Stimulated activated CD8-positive, alpha-beta memory T cell treated with anti-CD3 and anti-CD28 coated beads, Interleukin-7, amount 100 ng/mL, for 24 hours (primary cell): ENCODE measurements around the gene GJB6.

ENCODE experiments used
- DNase-seq: peaks from one replicate; pipeline ENCODE4 v3.0.0-alpha.2; 2020; ENCODE audit warnings: low read depth

Gene GJB6

DNA sequence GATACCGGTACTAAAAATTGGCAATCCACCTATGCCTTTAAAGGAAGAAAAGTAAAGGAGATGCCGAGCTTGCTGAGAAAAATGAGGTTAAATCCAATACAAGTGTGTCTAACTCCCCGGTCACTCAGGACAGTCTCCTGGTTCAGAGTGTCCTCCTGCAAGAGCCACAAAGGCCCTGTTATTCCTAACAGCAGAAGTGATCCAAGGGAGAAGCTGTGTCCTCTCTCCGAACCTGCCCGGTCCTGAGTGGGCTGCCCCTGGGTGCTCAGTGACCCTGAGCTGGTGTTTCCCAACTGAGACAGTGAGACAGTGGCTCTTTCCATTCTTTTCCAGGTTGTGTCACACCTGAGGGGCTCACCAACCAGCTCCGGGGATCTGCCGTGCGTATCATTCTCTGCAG is 4.8 kb downstream of the GJB6 start:
- no peak for DNase-seq

DNA sequence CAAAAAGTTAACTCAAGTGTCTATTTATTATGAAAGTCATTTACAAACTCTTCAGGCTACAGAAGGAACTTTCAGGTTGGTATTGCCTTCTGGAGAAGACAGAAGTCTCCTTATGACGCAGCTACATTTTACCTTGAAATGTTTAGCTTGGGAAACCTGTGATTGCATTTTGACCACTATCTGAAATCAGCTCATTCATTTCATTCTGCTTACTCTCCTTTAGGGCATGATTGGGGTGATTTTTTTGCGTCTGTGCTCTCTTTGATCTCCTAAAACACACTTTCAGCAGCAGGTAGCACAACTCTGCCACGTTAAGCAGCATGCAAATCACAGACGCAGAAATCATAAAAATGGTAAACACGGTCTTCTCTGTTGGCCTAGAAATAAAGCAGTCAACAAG is 9.6 kb downstream of the GJB6 start:
- no peak for DNase-seq

DNA sequence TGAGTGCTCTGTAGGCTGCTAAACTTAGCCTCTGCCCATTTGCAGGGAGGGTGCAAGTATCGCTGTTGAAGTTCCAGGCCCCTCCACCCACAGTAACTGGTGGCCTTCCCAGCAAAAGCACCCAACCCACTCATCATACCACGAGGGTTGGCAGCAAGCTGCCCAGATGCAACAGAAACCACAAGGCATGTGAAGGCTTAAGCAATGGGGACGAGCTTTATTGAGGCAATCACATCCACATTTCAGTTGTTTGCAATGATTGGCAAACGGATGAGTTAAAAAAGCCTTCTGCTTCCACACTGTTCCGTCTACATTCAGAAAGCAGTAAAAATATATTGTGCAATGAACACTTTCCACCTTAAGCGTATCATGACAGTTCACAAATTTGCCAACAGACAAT is 10.3 kb downstream of the GJB6 start:
- no peak for DNase-seq

DNA sequence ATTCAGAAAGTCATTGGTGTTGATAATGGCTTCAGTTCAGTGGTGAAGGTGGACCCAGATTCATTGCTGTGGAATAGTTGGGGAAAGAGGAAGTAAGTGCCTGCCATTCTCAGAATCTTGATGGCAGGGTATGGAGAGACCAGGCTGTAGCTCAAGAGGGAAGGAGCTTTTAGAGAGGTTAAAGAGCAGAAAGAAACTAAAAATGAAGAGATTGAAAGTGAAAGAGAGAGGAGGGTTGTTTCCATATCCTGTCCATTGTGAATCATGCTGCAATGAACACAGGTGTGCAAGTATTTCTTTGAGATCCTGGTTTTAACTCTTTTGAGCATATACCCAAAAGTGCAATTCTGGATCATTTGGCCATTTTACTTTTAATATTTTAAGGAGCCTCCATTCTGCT is 12.5 kb downstream of the GJB6 start:
- DNase-seq = no peak

DNA sequence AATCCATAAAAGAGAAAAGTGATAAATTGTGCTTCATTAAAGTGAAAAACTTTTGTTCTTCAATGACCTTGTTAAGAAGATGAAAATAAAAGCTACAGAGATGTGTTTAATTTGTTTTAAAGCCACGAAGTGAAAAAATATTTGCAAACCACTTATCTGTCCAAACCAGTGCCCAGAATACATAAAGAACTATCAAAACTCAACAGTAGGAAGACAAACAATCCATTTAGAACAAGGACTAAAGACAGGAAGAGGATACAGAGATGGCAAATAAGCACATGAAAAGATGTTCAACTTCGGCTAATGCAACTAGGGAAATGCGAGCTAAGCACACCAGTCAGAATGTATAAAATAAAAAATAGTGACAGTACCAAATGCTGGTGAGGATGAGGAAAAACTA is 15.0 kb downstream of the GJB6 start:
- DNase-seq = no peak

DNA sequence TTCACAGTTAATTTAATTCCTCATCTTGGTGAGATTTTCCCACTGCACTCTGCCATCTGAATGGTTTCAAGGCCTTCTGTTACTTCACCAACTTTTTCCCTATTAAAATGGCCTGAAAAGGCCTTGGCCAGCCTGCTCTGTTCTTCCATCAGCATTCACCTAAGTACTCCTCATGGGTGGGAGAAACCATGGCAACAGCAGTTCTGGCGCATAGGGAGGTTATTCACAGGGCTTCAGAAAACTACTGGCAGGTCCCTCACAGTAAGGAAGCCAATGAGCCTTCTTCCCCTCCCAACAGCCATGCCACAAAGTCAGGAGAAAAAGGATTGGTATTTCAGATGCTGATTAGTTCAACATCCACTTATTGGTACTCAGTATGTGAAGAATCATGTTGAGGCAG is 22.2 kb downstream of the GJB6 start:
- DNase-seq = no peak

DNA sequence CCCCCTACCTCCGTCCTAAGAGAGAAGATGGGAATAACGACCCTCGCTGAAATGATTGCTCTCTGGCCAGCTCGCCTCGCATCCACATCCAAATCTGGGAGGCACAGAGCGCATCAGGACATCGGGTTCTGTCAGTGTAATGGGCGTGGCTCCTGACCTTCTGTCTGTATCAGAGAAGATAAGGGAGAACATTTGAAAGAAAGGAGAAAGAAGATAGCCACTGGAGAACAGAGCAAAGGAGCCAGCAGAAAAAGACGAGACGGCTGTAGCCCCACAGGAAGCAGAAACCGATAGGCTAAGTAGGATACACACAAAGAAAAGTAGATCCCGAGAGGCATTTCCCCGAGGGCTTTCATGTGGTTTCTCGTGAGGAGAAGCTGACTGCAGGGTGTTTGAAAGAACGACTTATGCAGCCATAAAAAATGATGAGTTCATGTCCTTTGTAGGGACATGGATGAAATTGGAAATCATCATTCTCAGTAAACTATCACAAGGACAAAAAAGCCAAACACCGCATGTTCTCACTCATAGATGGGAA is 25.4 kb downstream of the GJB6 start:
- no peak for DNase-seq

DNA sequence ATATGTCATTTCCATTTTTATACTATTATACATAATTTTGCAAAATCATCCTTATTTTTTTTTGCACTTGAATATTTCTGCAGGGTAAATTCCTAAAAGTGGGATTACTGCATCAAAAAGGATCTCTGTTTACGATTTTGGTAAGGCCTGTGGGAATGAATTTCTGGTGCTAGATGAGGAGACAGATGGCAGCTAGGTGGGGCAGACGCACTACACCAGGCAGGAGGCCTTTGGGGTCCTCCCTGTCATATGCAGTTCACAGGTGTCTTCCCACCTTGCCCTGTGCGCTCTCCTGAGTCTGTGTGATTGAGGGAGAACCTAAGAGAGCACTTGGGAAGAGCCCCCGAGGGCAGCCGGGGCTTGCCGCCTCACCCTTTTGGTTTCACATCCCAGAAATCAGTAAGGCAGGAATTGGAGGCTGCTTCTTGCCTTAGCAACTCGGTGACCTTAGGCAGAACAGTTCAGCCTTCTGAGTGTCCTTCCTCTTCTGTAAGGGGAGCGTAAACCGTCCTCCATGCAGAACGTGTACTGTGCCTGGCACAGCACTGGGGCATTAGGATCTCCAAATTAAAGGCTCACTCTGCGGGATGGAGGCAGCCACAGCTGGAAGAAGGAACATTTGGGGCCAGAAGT is 25.9 kb downstream of the GJB6 start:
- no peak for DNase-seq

DNA sequence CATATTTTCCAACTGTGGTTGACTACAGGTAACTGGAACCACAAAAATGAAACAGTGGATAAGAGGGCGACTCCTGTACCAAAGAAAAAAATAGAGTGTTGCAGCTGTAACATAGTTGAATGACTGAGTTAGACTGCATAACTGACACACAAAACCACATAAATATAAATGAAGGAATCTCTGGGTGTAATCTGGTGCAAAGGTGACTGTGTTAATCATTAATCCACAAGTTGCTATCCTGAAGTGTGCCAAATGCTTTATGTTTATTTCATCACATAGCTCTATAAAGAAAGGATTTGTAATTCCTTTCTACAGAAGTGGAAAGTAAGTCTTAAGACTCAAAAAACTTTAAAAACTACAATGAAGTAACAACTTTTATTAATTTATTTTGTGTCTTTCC is 33.3 kb downstream of the GJB6 start:
- DNase-seq = no peak

DNA sequence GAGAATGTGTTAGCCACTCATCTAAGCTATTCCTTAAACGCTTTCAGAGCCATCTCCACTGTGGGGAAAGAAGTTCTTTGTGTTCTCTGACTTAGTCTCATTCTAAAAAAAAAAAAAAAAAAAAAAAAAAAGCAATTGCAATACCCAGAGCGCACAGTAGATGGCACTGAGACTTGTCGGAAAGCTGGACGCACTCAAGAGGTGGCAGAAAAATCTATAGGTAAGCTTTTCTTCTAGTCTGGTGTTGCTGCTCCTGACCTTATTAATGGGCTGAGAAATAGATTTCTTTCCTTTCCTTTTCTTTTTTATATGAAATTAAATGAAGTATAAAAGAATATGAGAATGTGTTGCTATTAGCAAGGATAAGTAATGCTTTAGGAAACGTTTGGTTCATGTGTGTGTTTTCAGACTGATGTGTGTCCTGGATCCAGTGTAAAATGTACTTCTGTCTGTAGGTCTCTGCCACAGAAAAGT is 34.7 kb downstream of the GJB6 start:
- no peak for DNase-seq

DNA sequence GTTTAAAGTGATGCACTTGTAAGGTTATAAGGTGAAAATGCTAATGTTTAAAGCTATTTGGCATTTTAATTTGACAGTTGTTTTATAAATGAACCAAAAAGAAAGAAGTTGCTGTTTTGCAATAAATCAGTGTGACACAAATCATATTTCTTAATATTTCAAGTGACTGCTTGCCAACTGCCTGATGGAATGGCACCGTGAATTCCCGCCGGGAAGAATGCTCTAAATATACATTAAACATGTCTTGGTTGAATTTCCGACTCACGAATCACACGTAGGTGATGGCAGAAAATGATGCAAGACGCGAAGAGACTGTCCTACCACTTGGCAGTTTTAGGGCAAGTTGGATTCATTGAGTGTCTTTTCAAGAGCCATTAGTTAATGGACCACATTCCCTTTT is 36.3 kb downstream of the GJB6 start:
- DNase-seq = no peak

DNA sequence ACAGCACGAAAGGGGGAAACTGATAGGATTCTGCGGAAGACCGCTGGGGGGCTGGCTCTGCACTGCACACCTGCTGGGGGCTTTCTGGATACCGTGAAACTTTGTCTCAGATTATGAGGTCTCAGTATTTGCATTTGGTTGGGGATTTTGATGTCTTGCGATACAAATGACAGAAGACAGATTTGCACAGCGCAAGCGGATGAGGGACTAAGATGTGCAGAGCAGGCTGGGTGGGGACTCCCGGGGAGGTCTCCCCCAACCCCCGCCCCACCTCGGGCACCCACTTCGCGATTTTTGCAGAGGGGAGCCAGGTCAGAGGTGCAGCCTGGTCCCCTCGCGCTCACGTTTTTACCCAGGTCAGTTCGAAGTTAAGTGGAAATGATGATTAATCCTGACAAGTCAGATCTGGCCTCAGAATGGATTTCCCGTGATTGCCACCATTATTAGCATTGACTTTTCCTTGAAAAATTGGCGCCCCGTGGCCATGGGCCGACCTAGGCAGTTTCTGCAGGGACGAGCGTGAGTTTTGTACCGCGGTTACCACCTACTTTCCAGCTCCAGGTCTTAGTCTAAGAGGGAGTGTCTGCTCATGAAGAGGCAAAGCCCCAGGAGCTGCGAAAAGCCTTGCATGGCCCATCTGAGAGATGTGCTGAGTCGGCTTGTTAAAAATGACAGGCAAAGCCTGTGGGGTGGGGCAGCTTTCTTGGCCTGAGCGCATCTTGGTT is 38.0 kb downstream of the GJB6 start:
- no peak for DNase-seq

DNA sequence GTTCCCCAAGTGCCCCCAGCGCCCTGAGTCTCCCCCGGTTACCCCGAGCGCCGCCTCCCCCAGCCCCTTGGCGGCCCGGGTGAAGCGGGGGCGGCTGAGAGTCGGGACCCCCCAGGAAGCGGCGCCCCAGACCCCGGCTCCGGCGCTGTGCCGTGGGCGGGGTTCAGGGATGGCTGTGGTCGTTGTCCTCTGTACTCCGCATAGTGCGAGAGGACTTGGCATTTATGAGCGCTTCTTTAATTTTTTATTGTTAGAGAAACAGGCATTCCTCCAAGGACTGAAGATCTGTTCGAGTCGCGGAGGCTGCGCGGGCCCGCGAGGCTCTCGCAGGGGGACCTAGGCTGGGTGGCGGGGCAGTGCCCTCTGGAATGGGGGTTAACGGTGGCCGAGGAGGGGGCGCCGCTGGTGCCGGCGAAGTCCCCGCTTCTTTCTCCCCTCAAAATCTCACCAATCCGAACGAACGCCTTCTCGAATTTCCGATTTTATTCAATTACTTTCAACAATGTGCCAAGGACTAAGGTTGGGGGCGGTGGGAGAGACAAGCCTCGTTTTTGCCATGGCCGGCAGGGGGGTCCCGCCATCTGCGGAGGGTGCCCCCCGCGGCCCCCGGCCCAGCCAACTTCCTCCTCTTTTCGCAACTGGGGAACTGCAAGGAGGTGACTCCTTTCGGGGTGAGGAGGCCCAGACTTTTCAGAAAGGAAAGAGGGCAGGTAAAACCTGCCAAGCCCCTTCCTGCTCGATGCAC is 38.8 kb downstream of the GJB6 start:
- DNase-seq = no peak

DNA sequence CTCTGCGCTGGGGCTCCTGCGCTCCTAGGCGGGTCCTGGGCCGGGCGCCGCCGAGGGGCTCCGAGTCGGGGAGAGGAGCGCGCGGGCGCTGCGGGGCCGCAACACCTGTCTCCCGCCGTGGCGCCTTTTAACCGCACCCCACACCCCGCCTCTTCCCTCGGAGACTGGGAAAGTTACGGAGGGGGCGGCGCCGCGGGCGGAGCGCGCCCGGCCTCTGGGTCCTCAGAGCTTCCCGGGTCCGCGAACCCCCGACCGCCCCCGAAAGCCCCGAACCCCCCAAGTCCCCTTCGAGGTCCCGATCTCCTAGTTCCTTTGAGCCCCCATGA is 39.3 kb downstream of the GJB6 start, which contains the start of gene GJB2:
TSS of gene GJB2 (minus strand) at position 103 of the 326 bp plus-strand sequence. CDS start 3,357 bp downstream, outside the sequence.
- DNase-seq = no peak

DNA sequence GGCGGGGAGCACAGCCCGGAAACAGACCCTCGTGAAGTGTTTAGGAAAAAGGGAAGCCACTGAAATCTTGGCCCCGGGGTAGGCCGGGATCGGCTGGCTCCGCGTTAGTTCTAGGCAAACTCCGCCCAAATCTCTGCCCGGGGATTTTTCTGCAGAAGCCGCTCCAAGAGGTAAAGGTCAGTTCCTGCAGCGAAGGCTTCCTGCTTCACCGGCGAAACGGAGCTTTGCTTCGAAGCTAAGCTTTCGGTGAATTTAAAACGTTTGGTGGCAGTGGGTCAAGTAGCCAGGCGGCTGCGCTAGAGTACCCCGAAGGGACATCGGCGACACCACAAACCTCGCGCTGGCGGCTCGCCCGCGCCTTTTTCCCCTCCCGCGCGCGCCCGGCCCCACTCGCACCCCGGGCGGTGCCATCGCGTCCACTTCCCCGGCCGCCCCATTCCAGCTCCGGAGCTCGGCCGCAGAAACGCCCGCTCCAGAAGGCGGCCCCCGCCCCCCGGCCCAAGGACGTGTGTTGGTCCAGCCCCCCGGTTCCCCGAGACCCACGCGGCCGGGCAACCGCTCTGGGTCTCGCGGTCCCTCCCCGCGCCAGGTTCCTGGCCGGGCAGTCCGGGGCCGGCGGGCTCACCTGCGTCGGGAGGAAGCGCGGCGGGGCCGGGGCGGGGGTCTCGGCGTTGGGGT is 39.8 kb downstream of the GJB6 start:
- no peak for DNase-seq

DNA sequence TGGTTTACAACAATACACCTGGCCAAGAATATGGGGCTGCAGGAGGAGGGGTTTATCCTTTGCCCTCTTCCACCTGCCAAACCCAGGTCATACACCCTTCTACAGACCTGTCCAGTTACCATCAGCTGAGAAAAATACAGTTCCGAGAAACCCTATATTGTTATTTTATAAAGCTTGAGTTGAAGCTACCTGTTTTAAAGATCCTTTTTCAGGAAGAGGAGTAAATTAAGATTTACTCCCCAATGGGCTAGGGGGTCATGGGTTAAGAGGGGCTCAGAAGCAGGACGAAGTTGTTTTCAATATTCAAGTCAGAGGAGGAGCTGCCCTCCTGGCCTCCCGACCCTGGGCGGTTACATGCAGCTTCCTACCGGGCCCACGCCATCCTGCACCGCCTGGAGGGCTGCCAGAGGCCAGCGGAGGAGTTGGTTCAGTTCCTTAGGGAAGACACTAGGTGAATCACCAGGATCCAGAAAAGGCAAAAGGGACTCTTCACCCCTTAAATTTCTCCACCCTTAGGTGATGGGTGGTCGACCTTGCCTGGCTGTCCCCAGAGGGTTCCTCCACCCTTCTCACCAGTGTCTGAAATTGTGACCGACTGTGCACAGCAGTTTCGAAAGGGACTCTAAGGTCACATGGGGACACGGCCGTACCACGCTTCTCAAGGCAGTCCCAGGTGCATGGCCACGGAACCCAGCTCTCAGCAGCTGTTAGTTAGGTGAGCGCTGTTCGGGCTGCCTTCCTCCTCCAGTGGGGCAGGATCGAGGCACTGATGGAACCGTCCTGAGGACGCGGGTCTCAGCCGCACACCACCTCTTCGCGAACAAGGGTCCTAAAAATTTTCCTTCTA is 40.6 kb downstream of the GJB6 start:
- no peak for DNase-seq

DNA sequence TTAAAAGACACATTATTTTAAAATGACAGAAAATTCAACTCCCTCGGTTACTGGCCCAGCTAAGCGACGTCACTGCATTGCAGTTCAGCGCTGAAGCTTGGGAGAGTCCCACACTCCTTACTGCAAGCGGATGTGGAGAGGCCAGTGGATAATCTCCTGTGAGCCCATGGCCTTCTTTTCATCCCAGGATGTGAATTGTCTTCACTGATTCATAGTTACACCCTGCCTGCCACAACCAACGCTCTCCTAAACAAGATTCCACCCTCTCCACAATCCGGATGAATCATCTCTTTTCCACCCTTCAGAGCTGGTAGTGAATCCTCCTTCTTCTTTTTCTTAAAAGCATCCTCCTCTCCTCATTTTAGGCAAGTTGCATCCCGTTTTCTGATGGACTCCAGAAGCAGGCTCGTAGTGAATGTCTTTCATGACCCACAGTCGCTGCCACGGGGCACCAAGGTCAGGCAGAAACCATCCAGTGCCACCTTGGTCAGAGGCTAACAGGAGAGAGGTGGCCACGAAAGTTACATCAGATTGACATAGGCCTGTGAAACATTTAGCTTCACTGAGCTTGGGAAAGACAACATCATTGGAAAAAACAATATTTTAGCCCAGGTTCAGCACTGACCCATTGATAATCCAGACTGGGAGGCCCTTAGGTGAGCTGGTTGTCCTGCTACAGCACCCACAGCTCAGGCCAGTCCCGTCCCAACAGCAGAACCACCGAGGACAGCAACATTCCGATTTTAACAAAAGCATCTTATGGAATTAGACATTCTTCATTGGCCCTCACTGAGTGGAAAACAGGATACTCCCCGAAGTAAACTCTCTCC is 41.4 kb downstream of the GJB6 start:
- DNase-seq = no peak

DNA sequence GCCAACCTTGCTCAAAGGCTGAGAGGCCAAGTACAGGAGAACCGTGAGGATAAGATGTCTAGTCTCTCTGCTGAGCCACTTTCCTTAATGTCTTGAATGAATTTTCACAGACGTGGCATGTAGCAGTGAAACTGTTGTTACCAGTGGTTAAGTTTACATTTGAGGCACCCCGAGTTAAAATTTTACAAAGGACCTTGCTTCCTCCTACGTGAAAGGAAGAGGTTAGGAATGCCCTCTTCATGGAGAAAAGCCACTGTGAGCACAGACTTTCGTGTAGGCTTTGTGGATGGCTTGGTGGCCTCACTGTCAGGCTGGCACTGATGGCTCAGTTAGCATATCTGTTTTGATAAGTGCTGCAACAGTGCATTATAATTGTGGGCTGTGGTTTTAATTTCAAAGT is 42.0 kb downstream of the GJB6 start:
- DNase-seq = no peak

DNA sequence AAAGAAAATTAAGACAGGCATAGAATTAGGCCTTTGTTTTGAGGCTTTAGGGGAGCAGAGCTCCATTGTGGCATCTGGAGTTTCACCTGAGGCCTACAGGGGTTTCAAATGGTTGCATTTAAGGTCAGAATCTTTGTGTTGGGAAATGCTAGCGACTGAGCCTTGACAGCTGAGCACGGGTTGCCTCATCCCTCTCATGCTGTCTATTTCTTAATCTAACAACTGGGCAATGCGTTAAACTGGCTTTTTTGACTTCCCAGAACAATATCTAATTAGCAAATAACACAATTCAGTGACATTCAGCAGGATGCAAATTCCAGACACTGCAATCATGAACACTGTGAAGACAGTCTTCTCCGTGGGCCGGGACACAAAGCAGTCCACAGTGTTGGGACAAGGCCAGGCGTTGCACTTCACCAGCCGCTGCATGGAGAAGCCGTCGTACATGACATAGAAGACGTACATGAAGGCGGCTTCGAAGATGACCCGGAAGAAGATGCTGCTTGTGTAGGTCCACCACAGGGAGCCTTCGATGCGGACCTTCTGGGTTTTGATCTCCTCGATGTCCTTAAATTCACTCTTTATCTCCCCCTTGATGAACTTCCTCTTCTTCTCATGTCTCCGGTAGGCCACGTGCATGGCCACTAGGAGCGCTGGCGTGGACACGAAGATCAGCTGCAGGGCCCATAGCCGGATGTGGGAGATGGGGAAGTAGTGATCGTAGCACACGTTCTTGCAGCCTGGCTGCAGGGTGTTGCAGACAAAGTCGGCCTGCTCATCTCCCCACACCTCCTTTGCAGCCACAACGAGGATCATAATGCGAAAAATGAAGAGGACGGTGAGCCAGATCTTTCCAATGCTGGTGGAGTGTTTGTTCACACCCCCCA is 43.2 kb downstream of the GJB6 start:
- DNase-seq = no peak

DNA sequence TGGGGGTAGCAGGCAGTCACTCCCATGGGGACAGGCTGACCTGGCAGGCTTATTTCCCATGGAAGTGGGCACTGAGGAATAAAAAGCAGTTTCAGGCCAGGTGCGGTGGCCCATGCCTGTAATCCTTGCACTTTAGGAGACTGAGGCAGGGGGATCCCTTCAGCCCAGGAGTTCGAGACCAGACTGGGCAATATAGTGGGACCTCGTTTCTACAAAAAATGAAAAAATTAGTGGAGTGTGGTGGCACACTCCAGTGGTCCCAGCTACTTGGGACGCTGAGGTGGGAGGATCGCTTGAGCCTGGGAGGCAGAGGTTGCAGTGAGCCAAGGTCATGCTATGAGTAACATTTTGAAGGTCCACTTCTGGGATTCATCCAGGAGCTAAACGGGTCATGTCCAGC is 45.3 kb downstream of the GJB6 start:
- DNase-seq = no peak
